ENCODE measurements around the gene ATP2A1.
"Not testable (repeated sequence)": the region's sequence is repeated elsewhere in the genome, so short reads cannot be mapped to it uniquely, and the experiment has no call there.

Gene ATP2A1

GRCh38 chr16:28935924-28936783, 57.9 kb downstream of the ATP2A1 start:
- DNase-seq (ENCODE audit: low spot score): peak; percentile 65

- no peak for DNase-seq (ENCODE audit: low spot score)
Observed at GRCh38 chr16:28936784-28937155, 58.5 kb downstream of the ATP2A1 start.

GRCh38 chr16:28937222-28937876, 59.1 kb downstream of the ATP2A1 start:
- no peak for DNase-seq (ENCODE audit: low spot score)

GRCh38 chr16:28938721-28939120, 60.4 kb downstream of the ATP2A1 start:
- no peak for DNase-seq (ENCODE audit: low spot score)

- not testable (repeated sequence) for DNase-seq (ENCODE audit: low spot score)
Observed at GRCh38 chr16:28939825-28940224, 61.5 kb downstream of the ATP2A1 start.

- peak; percentile 58 for DNase-seq (ENCODE audit: low spot score)
Observed at GRCh38 chr16:28943281-28943680, 65.0 kb downstream of the ATP2A1 start.

GRCh38 chr16:28946681-28947080, 68.4 kb downstream of the ATP2A1 start:
- no peak for DNase-seq (ENCODE audit: low spot score)

GRCh38 chr16:28950648-28951409, 72.5 kb downstream of the ATP2A1 start, which contains the start of gene NFATC2IP:
NFATC2IP (plus strand) TSS chr16:28950937; CDS start chr16:28951012, 75 bp downstream.
- peak; percentile 96 for DNase-seq (ENCODE audit: low spot score)

- DNase-seq (ENCODE audit: low spot score): no peak
Observed at GRCh38 chr16:28951410-28951943, 73.2 kb downstream of the ATP2A1 start.
